Memory B cell (primary cell): ENCODE results near the gene CTU2.
A peak's percentile ranks its signal among the peaks of the same experiment; 100 is the strongest.
"Not testable (repeated sequence)": the region's sequence is repeated elsewhere in the genome, so short reads cannot be mapped to it uniquely, and the experiment has no call there.

Experiments used
- ATAC-seq: fragments of 150-1000 bp; cut with Tn5 transposase; 2 replicates; pipeline ENCODE4 v1.10.0; 2021; ENCODE audit warnings: low read depth, mild to moderate bottlenecking, moderate library complexity
- DNase-seq, 2 donors: peaks; one replicate each; pipeline ENCODE4 v3.0.0; 2022; ENCODE audit warnings: low spot score in 2 of 2
- H3K27ac Mint-ChIP-seq: one replicate; pipeline ENCODE4 v1.8.0; 2022; ENCODE audit warnings: mild to moderate bottlenecking, moderate library complexity, mixed read lengths
- H3K27me3 Mint-ChIP-seq: one replicate; pipeline ENCODE4 v1.8.0; 2022; ENCODE audit warnings: mixed read lengths
- H3K36me3 Mint-ChIP-seq: one replicate; pipeline ENCODE4 v1.8.0; 2022; ENCODE audit warnings: mild to moderate bottlenecking, mixed read lengths
- H3K4me1 Mint-ChIP-seq: one replicate; pipeline ENCODE4 v1.8.0; 2022; ENCODE audit warnings: mixed read lengths
- H3K4me3 Mint-ChIP-seq: one replicate; pipeline ENCODE4 v1.8.0; 2022; ENCODE audit warnings: mild to moderate bottlenecking, moderate library complexity, mixed read lengths
- H3K9me3 Mint-ChIP-seq: one replicate; pipeline ENCODE4 v1.8.0; 2022; ENCODE audit warnings: mixed read lengths

Gene CTU2

DNA sequence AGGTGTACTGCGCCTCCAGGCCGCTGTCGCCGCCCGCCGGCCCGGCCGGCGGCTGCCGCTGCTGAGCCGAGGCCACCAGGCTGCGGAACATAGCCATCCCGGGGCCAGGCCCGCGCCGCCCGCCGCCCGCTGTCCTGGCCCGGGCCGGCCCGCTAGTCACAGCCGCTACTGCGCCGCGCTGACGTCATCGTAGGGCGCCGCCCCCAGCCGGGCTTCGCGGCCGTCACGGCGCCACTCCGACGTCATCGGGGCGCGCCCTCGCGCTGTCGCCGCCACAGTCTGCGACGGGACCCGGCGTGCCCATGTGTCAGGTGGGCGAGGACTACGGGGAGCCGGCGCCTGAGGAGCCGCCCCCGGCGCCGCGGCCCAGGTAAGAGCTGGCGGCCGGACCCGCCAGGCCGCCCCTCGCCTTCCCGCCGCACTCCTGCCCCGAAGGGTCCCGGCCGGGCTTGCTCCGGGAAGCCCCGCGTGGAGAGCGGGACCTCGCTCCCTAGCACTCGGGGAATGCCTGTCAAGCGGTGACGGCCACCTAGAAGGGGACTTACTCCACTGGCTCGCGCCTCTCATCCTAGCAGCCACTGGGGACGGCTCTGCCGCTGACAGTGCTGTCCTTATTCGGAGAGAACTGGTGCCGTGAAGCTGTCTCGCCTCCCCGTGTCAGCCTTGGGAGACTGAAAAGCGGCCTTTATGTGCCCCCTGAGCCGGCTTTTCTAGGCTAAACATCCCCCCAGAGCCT, at the start of gene CTU2, which contains the start of gene RNF166:
CTU2 (plus strand) TSS at position 275 of the 736 bp plus-strand sequence; CDS start at position 303, 28 bp downstream.
RNF166 (minus strand) TSS at position 180 of the 736 bp plus-strand sequence; CDS start at position 97, 83 bp downstream.
- Mint-ChIP-seq H3K36me3 (no peaks in the 10 kb centered on the region), H3K27ac (peak within 1 kb of the TSS; percentile 89), H3K9me3 (no peaks in the 10 kb centered on the region), H3K4me3 (peak within 1 kb of the TSS; percentile 86), H3K4me1 (peaks cover 41% of the 10 kb centered on the region), H3K27me3 (no peaks in the 10 kb centered on the region)
- DNase-seq (peak; percentile 88 to 95), ATAC-seq (peak; percentile 82)

DNA sequence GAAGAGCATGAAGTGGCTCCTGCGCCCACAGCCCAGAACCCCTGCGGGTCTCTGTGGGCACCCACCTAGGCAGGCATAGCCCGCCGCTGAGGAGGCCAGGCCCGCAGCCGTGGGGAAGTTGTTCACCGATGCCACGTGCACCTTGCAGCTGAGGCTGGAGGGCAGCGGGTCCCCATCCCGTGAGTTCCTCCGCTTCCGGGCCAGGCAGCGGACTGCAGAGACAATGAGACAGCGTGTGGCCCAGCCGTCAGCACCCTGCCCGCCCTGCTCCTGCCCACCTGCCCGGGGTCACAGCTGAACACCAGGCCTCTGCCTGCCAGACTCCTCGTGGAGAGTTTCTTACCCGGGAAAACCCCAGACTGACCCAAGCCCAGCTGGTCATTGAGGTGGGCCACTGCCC, 48.9 kb upstream of the CTU2 start:
- Mint-ChIP-seq H3K4me3 (no peak overlapping the region), H3K9me3 (no peaks in the 10 kb centered on the region), H3K27me3 (no peaks in the 10 kb centered on the region), H3K36me3 (peaks cover 10% of the 10 kb centered on the region), H3K27ac (no peak overlapping the region), H3K4me1 (peaks cover 11% of the 10 kb centered on the region)
- DNase-seq = no peak
- no peak for ATAC-seq

DNA sequence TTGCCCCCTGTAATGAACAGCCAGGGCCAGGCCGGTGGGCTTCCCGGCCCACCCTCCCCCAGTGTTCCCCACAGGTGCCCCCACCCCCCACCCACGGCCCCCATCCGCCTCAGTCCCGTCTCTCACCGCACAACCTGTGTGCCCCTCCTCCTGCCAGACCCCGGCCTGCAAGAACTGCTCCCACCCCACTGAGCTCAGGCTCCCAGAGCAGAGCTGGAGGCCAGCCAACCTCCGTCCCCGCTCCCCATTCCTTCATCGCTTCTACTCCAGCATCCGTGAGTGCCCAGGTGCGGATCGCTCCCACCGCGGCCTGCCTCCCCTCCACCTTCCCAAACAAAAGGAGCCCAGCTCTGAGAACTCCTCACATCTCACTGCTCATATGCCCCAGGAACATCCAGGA, 47.6 kb upstream of the CTU2 start:
- no peak for ATAC-seq

DNA sequence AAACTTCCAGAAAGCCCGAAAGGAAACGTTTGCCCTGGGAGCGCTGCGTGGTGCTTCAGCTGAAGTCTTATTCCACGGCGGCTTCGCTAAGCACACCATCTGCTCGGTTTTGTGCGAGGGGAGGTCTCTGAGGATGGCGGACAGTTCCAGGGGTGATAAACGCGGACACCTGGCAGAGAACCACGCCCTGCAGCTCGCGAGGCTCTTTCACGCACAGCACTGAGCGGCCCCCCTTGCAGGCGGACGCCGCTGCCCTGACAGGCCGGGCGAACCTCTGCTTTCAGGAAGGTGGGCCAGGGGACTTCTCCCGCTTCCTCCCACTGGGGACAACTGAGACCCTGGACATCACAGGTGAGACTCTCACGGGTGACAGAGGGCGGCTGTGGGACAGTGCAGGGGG, 47.1 kb upstream of the CTU2 start:
- ATAC-seq = no peak
- H3K27ac Mint-ChIP-seq = no peak overlapping the region

More for the DNA sequence above, 47.6 kb upstream of the CTU2 start:
- Mint-ChIP-seq H3K9me3 (no peaks in the 10 kb centered on the region), H3K27me3 (no peaks in the 10 kb centered on the region), H3K36me3 (peaks cover 7% of the 10 kb centered on the region), H3K4me3 (no peak overlapping the region), H3K27ac (no peak overlapping the region), H3K4me1 (peaks cover 11% of the 10 kb centered on the region)
- no peak for DNase-seq

GRCh38 chr16:88661468-88661867, 44.8 kb upstream of the CTU2 start:
- Mint-ChIP-seq H3K36me3 (peaks cover 2% of the 10 kb centered on the region), H3K27me3 (no peaks in the 10 kb centered on the region), H3K4me1 (peaks cover 18% of the 10 kb centered on the region), H3K9me3 (no peaks in the 10 kb centered on the region), H3K4me3 (peak overlapping the region; percentile 15), H3K27ac (peak overlapping the region; percentile 64)
- ATAC-seq (no peak), DNase-seq (no peak)

More for the DNA sequence above, 47.1 kb upstream of the CTU2 start:
- H3K36me3 Mint-ChIP-seq = peaks cover 7% of the 10 kb centered on the region
- H3K27me3 Mint-ChIP-seq = no peaks in the 10 kb centered on the region
- H3K4me1 Mint-ChIP-seq = peaks cover 14% of the 10 kb centered on the region
- DNase-seq = no peak
- no peaks in the 10 kb centered on the region for H3K9me3 Mint-ChIP-seq
- no peak overlapping the region for H3K4me3 Mint-ChIP-seq

DNA sequence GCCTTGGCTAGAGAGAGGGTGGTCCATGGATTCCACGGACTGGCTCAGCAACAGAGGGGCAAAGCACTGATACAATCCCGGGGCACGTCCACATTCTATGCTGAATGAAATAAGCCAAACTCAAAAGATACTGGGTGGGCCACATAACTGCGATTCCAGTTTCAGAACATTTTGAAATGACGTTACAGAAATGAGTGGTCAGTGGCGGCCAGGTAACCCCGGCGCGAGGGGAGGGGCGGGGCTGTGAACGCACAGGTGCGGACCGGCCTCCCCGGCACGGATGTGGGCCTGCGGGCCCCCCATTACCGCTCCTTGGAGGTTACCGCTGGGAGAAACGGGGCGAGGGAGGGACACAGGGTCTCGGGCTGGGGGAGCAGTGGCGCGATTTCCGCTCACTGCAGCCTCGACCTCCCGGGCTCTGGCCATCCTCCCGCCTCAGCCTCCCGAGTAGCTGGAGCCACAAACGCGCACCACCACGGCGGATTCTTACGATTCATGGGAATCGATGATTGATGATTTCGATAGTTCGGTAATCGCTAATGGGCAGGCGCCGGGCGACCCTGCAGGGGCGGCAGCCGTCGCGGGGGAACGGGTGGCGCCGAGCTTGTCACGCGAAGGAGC, 44.0 kb upstream of the CTU2 start:
- Mint-ChIP-seq H3K9me3 (no peaks in the 10 kb centered on the region), H3K4me1 (peaks cover 20% of the 10 kb centered on the region), H3K27ac (peak overlapping the region; percentile 94), H3K27me3 (no peaks in the 10 kb centered on the region), H3K36me3 (peaks cover 2% of the 10 kb centered on the region), H3K4me3 (peak overlapping the region; percentile 94)
- no peak for ATAC-seq
- DNase-seq = no peak

DNA sequence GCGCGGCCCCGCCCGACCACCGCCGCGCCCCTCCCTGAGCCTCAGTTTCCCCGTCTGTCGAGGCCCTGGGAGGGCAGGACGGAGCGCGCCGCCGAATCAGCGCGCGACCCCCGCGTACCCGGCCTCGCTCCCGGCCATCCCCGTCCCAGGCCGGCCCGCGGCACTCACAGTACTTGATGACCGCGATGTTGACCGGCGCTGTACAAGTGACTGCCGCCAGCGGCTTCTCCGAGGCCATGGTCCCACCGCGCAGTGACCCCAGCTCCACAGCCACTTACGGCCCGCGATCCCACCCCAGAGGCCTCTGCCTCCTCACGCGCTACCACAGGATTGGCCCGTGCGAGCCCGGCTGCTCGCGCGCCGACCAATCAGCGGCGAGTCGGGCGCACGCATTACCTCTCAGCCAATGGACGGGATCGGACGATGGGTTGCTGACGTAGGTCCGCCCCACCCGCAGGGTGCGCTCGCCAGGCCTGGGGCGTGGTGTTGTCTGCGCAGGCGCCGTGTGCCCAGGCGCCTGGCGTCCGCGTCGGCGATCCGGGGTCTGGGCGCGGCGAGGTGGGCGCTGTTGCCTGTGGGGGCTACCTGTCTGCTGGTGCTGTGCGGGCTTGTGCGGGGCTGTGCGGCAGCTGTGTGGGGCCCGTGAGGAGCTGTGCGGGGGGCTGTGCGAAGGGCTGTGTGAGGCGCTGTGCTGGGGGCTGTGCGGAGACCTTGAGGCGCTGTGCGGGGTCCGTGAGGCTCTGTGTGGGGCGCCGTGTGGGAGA, 43.3 kb upstream of the CTU2 start, which contains the start of gene MVD:
MVD (minus strand) TSS at position 249 of the 764 bp plus-strand sequence; CDS start at position 238, 11 bp downstream.
- peak; percentile 87 to 91 for DNase-seq
- Mint-ChIP-seq H3K27me3 (no peaks in the 10 kb centered on the region), H3K36me3 (peaks cover 2% of the 10 kb centered on the region), H3K4me1 (peaks cover 20% of the 10 kb centered on the region), H3K9me3 (no peaks in the 10 kb centered on the region), H3K4me3 (peak within 1 kb of the TSS; percentile 94), H3K27ac (peak within 1 kb of the TSS; percentile 94)
- peak; percentile 96 for ATAC-seq

DNA sequence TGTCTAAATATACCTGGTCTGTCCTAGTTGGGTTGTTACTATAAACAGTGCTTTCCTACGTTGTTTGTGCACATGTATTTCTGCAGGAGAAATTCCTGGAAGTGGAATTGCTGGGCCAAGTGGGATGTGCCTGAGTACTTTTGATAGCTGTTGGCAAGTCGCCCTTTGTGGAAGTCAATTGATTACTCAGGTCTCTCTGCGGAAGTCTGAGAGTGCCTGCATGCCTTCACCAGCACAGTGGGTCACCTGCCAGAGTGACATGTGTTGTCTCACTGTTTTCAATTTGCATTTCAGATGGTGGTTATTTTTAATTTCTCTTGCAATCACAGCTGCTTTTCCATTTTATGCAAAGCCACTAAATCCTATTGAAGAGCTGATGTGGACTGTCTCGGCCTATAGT, 41.2 kb upstream of the CTU2 start:
- H3K9me3 Mint-ChIP-seq = no peaks in the 10 kb centered on the region
- peaks cover 20% of the 10 kb centered on the region for H3K4me1 Mint-ChIP-seq
- no peak overlapping the region for H3K27ac Mint-ChIP-seq
- peak overlapping the region; percentile 37 for H3K4me3 Mint-ChIP-seq
- H3K36me3 Mint-ChIP-seq = peaks cover 2% of the 10 kb centered on the region
- no peak for ATAC-seq
- no peaks in the 10 kb centered on the region for H3K27me3 Mint-ChIP-seq
- DNase-seq = no peak

GRCh38 chr16:88665570-88665969, 40.7 kb upstream of the CTU2 start:
- ATAC-seq (no peak), DNase-seq (no peak)
- H3K9me3 Mint-ChIP-seq = no peaks in the 10 kb centered on the region
- H3K36me3 Mint-ChIP-seq = peaks cover 2% of the 10 kb centered on the region
- peaks cover 20% of the 10 kb centered on the region for H3K4me1 Mint-ChIP-seq
- no peaks in the 10 kb centered on the region for H3K27me3 Mint-ChIP-seq
- no peak overlapping the region for H3K27ac Mint-ChIP-seq
- no peak overlapping the region for H3K4me3 Mint-ChIP-seq

DNA sequence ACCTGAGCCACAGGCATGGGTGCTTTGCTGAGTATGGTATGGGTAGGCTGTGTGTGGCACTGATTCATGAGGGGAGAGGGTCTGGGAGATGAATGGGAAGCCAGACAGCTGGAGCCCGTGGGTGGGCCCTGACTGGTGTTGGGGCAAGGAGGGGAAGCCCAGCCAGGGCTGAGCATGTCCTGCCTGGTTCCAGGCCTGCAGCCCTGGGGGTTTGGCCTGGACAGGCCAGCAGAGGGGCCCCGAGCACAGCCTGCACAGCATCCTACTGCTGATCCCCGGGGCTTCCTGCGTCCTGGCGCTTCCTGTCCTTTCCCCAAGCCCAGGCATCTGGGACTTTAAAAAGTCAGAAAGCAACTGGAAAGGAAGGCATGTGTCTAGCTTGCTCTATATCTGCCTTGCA, 38.8 kb upstream of the CTU2 start:
- Mint-ChIP-seq H3K4me3 (no peak overlapping the region), H3K27ac (no peak overlapping the region), H3K36me3 (peaks cover 2% of the 10 kb centered on the region), H3K27me3 (no peaks in the 10 kb centered on the region), H3K9me3 (no peaks in the 10 kb centered on the region), H3K4me1 (peaks cover 9% of the 10 kb centered on the region)
- DNase-seq (no peak), ATAC-seq (no peak)

GRCh38 chr16:88669493-88669892, 36.8 kb upstream of the CTU2 start:
- H3K27ac Mint-ChIP-seq, DNase-seq, H3K4me3 Mint-ChIP-seq, ATAC-seq, H3K9me3 Mint-ChIP-seq, H3K36me3 Mint-ChIP-seq, H3K4me1 Mint-ChIP-seq, H3K27me3 Mint-ChIP-seq: not testable (repeated sequence)

DNA sequence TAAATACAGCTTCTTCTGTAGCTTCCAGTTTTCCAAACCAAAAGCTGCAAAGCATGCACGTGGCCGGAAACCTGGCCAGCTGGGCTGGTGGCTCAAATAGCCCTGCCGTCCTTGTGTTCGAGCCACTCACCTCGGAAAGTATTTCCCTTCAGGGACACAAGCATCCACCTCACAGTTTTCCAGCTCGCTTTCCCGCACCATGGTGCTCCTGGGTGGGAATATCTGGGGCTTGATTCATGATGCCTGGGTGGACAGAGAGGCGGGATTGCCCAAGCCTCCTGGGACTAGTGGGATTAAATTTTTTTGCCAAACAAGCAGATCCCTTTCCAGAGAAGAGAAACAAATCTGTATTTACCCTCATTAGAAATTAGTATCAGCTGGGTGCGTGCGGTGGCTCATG, 36.3 kb upstream of the CTU2 start:
- DNase-seq (no peak), ATAC-seq (no peak)
- Mint-ChIP-seq H3K9me3 (no peaks in the 10 kb centered on the region), H3K4me1 (peaks cover 4% of the 10 kb centered on the region), H3K27ac (no peak overlapping the region), H3K27me3 (no peaks in the 10 kb centered on the region), H3K36me3 (peaks cover 2% of the 10 kb centered on the region), H3K4me3 (no peak overlapping the region)

GRCh38 chr16:88671806-88672205, 34.5 kb upstream of the CTU2 start:
- peaks cover 2% of the 10 kb centered on the region for H3K36me3 Mint-ChIP-seq
- no peak for DNase-seq
- ATAC-seq = no peak
- H3K27ac Mint-ChIP-seq = no peak overlapping the region
- no peaks in the 10 kb centered on the region for H3K9me3 Mint-ChIP-seq
- H3K4me1 Mint-ChIP-seq = peaks cover 2% of the 10 kb centered on the region
- no peaks in the 10 kb centered on the region for H3K27me3 Mint-ChIP-seq
- no peak overlapping the region for H3K4me3 Mint-ChIP-seq

DNA sequence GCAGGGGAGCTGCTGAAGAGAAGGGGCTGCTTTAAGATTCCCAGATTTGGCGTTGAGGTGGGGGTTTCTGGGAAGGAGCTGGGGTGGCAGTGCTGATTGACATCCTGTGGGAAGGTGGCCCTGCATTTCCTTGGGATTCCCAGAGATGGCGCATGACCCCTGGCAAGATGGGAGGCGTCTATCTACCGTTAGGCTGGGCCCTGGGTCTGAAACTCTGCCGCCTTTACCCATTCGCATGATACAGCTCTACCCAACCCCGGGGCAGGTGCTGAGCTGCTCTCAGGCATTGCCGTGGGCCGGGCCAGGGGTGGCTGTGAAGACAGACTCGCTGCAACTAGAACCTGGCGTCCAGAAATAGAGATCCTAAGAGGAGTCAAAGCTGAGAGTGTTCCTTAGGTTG, 33.5 kb upstream of the CTU2 start:
- H3K27ac Mint-ChIP-seq = no peak overlapping the region
- DNase-seq (no peak), ATAC-seq (no peak)
- H3K9me3 Mint-ChIP-seq = no peaks in the 10 kb centered on the region
- H3K4me1 Mint-ChIP-seq = no peaks in the 10 kb centered on the region
- H3K4me3 Mint-ChIP-seq = no peak overlapping the region
- H3K27me3 Mint-ChIP-seq = no peaks in the 10 kb centered on the region
- peaks cover 2% of the 10 kb centered on the region for H3K36me3 Mint-ChIP-seq
